HCEC 1CT (cell line): Measurements from ENCODE around the gene STXBP5.

Experiments
- DNase-seq: peaks from one replicate; pipeline ENCODE4 v3.0.0-alpha.2; 2017

Gene STXBP5

GRCh38 chr6:147384737-147385710, 180.8 kb downstream of the STXBP5 start:
- DNase-seq: no peak

DNA sequence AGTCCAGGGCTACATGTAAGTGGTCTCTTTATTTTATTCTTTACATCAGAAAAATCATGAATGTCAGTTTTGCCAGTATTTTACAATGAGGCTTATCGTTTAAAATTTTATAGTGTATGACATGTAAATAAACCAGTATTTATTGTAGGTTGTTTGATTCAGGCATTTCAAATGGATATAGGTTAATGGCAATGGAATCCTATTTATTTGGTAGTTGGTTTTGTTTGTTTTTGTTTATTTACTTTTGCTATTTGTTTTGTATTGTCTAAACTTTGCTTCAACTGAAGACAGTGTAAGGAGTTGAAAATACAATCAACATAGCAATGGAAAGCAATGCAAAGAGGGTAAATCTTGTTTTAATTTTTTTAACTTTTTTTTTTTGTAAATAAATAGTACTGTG, 185.2 kb downstream of the STXBP5 start:
- no peak for DNase-seq

GRCh38 chr6:147390909-147391536, 186.8 kb downstream of the STXBP5 start:
- no peak for DNase-seq

DNA sequence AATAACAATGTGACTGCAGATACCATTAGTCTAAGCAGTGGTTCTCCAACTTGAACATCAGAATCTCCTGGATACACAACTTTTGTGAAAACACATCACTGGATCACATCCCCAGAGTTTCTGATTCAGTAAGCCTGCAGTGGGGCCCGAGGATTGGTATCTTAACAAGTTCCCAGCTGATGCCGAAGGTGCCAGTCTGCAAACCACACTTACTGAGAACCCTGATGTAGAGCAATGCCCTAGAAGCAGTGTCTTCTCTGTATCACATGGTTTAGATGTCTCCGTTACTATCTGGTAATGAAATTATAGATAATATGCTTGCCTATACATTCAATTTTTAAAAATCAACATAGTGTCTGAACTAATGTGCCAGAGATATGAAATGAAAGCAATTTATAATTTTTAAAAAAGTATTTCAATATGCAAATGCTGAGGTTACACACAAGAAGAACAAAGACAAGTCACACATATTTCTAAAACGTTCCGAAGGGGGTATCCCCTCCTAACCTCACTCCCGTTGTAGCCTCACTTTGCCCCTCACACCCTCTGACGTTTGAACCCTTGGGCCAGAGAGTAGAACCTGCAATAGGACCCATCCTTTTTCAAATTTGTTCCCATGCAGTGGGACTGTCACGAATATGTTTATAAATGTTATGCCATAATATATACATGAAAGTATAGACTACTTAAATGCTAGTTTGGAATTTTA, 188.9 kb downstream of the STXBP5 start:
- DNase-seq: no peak

GRCh38 chr6:147395158-147395557, 190.9 kb downstream of the STXBP5 start:
- no peak for DNase-seq

DNA sequence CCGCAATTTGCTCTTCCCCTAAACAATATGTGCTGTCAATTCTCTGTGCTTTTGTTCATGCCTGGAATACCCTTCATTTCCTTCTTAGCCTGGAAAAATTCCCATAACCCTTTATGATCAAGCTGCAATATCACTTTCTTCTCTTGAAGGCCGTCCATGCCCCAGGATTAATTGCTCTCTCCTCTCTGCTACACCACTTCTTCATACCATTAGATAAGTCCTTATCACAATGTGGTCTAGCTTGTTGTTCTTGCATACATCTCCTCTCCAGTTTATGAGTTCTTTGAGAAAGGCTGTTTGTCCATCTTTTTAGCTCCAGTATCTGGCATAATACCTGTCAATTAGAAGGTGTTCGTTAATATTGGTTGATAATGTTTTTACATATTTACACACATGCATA, 193.1 kb downstream of the STXBP5 start:
- no peak for DNase-seq

- DNase-seq: no peak
These were observed 196.8 kb downstream of the STXBP5 start for GRCh38 chr6:147400968-147401367.

DNA sequence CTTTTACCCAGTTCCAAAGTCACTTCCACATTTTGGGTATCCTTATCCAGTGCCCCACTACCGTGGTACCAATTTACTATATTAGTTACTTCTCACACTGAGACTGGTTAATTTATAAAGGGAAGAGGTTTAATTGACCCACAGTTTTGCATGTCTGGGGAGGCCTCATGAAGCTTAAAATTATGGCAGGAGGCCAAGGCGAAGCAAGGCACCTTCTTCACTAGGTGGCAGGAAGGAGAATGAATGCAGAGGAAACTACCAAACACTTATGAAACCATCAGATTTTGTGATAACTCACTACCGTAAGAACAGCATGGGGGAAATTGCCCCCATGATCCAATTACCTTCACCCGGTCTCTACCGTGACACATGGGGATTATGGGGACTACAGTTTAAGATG, 197.6 kb downstream of the STXBP5 start:
- DNase-seq: no peak

- DNase-seq: no peak
These were observed 202.6 kb downstream of the STXBP5 start for GRCh38 chr6:147406783-147407182.

DNA sequence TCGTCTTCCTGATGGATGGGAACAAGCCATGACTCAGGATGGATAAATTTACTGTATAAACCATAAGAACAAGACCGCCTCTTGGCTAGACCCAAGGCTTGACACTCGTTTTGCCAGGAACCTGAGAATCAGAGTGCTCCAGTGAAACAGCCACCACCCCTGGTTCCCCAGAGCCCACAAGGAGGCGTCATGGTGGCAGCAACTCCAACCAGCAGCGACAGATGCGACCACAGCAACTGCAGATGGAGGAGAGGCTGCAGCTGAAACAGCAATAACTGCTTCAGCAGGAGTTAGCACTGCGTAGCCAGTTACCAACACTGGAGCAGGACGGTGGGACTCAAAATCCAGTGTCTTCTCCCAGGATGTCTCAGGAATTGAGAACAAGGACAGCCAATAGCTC, 203.4 kb downstream of the STXBP5 start:
- DNase-seq: no peak

GRCh38 chr6:147416622-147417021, 212.4 kb downstream of the STXBP5 start:
- DNase-seq: no peak

DNA sequence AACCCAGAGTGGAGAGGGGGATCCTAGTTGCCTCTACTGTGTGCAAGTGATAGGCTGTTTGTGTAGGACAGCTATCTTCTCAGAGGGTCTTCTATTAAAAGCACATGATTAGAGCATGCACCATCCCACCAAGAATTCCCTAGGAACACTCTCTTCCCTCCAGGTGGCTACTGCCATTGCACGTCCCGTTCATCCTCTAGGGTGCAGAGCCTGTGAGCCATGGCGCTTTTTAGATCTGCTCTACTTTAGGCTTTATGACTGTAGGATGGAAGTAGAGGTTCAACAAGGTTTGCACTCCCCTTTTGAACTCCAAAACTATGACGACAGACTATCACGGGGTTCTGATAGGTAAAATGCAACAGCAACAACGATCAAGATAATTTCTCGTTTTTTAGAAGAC, 213.7 kb downstream of the STXBP5 start:
- no peak for DNase-seq

- no peak for DNase-seq
These were observed 214.3 kb downstream of the STXBP5 start for GRCh38 chr6:147418523-147418922.

- no peak for DNase-seq
These were observed 217.7 kb downstream of the STXBP5 start for GRCh38 chr6:147421903-147422302.

- DNase-seq: no peak
These were observed 218.9 kb downstream of the STXBP5 start for GRCh38 chr6:147423111-147423510.

DNA sequence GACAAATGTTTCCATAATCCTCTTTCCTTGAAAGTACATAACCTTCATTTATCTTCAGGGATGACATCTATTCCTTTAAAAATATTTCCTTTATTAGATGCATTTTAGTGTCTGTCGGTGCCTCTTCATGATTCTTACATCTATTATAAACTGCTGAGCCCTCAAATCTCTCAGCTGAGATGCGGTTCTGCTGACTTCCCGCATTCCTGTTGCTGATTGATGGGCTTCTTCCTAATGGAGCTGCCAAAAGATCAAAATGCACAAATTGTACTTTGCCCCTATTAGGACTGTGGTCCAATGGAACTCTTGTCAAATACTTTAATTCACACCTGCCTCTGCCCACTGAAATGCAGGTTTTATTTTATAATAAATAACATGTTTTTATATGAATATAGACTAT, 225.6 kb downstream of the STXBP5 start:
- DNase-seq: no peak

GRCh38 chr6:147430811-147431210, 226.6 kb downstream of the STXBP5 start:
- no peak for DNase-seq

GRCh38 chr6:147434076-147434475, 229.9 kb downstream of the STXBP5 start:
- no peak for DNase-seq

GRCh38 chr6:147434516-147434915, 230.3 kb downstream of the STXBP5 start:
- no peak for DNase-seq

GRCh38 chr6:147437615-147438014, 233.4 kb downstream of the STXBP5 start:
- no peak for DNase-seq

DNA sequence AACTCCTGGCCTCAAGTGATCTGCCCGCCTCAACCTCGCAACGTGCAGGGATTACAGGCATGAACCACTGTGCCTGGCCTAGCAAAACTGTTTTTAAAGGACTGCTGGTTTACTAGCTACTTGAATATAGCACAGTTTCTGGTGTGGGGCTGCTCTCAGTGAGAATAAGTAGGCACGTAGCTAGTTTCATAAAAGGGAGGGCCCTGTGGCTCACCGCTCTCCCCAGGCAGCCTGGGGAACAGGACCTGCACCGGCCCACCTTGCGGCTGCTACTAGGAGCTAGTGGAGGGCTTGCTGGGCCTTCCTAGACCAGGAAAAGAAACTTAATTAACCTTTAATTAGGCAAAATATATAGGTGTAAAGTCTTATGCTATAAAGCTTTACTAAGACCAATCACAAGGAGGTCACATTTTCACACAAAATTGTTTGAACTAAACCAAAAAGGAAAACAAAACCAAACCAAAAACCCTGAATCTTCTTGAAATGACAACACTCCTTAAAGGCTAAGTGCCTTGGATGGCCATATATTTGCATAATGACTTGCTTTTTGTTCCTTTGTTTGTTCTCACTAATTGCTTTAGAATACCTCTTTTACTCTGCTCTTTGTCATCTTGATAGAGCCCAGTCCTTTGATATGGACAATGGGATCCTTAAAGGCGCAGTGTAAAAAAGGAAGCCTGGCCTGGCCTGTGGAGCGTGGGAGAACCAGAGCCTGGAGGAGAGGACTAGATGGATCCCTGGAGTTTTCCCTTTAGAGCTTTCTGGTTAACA, 234.7 kb downstream of the STXBP5 start:
- no peak for DNase-seq
